Right atrium auricular region (tissue), 2 donors: ENCODE measurements around the gene LARGE2. TPM values are rescaled to one million over a fixed set of nuclear protein-coding genes. Genes with fewer than 3 reads are reported as not detected.

Experiments used
- DNase-seq: peaks from one replicate; pipeline ENCODE4 v3.0.0-alpha.2; 2019; ENCODE audit warnings: low spot score
- H3K27ac ChIP-seq, 2 donors: fragments of 200-600 bp; sonication (generic); 1 replicate in 1 of 2; 2 replicates in 1 of 2; pipeline ENCODE4 v1.5.1; 2016 to 2019
- H3K27me3 ChIP-seq, 2 donors: fragments of 200-600 bp; sonication (generic); one replicate each; pipeline versions ENCODE4 v1.5.1 to v1.6.0; 2017 to 2019
- H3K36me3 ChIP-seq: fragments of 200-600 bp; sonication (generic); one replicate; pipeline ENCODE4 v1.5.1; 2016
- H3K4me1 ChIP-seq, 2 donors: fragments of 200-600 bp; sonication (generic); one replicate each; pipeline versions ENCODE4 v1.5.1 to v1.6.0; 2017 to 2019
- H3K4me3 ChIP-seq, 2 donors: fragments of 200-600 bp; sonication (generic); 1 replicate in 1 of 2; 2 replicates in 1 of 2; pipeline ENCODE4 v1.5.1; 2017 to 2019; ENCODE audit warnings: mild to moderate bottlenecking in 1 of 2, moderate library complexity in 1 of 2
- H3K9me3 ChIP-seq, 2 donors: fragments of 200-600 bp; sonication (generic); one replicate each; pipeline ENCODE4 v1.5.1; 2019
- total RNA-seq, 2 donors: library from RNA; depleted of rRNA; stranded (reverse); fragments of >200 nt; gene quantifications; one replicate each; pipeline ENCODE4 v1.1.0, GENCODE V29; 2016
- TF ChIP-seq, protein P1 (sequence below), 2 donors: fragments of 200-600 bp; sonication (generic); IDR thresholded peaks; one replicate each; pipeline ENCODE4 v1.5.1; 2019; ENCODE audit warnings: antibody characterized with exemption in 2 of 2

The LARGE2 gene
- total RNA-seq, 2 donors from 2014 or later, result 0.51 TPM; not detected in 1

- no peak for DNase-seq
- Histone ChIP-seq H3K27me3 (peaks cover 5 to 13% of the 10 kb centered on the region in 2 donors), H3K4me1 (peaks cover 0 to 45% of the 10 kb centered on the region in 2 donors), H3K9me3 (no peaks in the 10 kb centered on the region), H3K27ac (no peak overlapping the region), H3K4me3 (no peak overlapping the region), H3K36me3 (peaks cover 11% of the 10 kb centered on the region)
- TF ChIP-seq, protein P1, sequence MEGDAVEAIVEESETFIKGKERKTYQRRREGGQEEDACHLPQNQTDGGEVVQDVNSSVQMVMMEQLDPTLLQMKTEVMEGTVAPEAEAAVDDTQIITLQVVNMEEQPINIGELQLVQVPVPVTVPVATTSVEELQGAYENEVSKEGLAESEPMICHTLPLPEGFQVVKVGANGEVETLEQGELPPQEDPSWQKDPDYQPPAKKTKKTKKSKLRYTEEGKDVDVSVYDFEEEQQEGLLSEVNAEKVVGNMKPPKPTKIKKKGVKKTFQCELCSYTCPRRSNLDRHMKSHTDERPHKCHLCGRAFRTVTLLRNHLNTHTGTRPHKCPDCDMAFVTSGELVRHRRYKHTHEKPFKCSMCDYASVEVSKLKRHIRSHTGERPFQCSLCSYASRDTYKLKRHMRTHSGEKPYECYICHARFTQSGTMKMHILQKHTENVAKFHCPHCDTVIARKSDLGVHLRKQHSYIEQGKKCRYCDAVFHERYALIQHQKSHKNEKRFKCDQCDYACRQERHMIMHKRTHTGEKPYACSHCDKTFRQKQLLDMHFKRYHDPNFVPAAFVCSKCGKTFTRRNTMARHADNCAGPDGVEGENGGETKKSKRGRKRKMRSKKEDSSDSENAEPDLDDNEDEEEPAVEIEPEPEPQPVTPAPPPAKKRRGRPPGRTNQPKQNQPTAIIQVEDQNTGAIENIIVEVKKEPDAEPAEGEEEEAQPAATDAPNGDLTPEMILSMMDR (IDR thresholded peaks at IDR 0.05), result no peak
Measured at GRCh38 chr11:45919806-45920530, 2.5 kb upstream of the LARGE2 start.

- Histone ChIP-seq H3K27me3 (peaks cover 5 to 13% of the 10 kb centered on the region in 2 donors), H3K4me3 (no peak overlapping the region), H3K36me3 (peaks cover 4% of the 10 kb centered on the region), H3K4me1 (peaks cover 0 to 45% of the 10 kb centered on the region in 2 donors), H3K27ac (no peak overlapping the region), H3K9me3 (no peaks in the 10 kb centered on the region)
- TF ChIP-seq, protein P1 (IDR thresholded peaks at IDR 0.05), result no peak
- DNase-seq, result no peak
Measured at GRCh38 chr11:45920531-45921477, 1.7 kb upstream of the LARGE2 start.

DNA sequence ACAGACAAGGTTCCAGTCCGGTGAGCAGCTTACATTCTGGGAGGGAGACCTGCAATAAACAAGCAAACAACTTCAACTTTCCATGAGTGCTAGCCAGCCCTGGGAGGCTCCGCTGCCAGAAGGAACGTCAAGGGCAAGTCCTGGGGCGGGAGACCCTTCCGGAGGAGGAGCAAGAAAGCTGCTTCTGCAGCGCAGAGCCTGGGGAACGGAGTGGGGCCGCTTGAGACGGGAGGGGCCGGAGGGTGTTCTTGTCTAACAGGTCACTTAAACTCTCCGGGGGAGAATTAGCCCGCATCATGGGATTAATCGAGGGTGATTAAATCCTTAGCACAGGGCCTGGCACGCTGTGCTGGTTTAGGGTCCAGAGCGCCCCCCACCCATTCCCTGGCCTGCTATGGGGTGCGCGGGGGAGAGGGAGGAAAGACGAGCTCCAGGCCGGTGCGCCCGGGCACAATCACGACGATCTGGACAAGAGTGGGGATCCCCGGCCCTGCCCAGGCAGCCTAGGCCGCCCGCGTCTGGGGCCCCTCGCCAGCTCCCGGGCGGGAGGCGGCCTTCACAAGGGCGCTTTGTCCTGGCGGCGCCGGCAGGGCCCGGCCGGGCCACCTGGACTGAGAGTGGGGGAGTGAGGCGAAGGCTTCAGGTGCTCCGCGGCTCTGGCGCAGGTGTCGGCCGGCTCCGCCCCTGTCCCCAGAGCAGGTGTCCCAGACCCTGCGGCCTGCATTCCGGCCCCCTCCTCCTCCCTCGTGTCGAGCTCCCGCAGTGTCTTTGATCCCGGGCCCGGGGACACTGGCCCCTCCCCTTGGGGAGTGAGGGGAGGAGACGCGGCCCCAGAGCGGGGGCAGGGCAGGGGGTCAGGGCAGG lies 663 bp upstream of the LARGE2 start:
- peaks cover 5 to 13% of the 10 kb centered on the region in 2 donors for H3K27me3 ChIP-seq
- peak overlapping the region; percentile 37 to 42 for H3K4me3 ChIP-seq
- no peak overlapping the region for H3K27ac ChIP-seq
- H3K4me1 ChIP-seq, result peaks cover 0 to 36% of the 10 kb centered on the region in 2 donors
- H3K36me3 ChIP-seq, result no peaks in the 10 kb centered on the region
- TF ChIP-seq, protein P1 (IDR thresholded peaks at IDR 0.05), result no peak
- no peak for DNase-seq
- no peaks in the 10 kb centered on the region for H3K9me3 ChIP-seq

DNA sequence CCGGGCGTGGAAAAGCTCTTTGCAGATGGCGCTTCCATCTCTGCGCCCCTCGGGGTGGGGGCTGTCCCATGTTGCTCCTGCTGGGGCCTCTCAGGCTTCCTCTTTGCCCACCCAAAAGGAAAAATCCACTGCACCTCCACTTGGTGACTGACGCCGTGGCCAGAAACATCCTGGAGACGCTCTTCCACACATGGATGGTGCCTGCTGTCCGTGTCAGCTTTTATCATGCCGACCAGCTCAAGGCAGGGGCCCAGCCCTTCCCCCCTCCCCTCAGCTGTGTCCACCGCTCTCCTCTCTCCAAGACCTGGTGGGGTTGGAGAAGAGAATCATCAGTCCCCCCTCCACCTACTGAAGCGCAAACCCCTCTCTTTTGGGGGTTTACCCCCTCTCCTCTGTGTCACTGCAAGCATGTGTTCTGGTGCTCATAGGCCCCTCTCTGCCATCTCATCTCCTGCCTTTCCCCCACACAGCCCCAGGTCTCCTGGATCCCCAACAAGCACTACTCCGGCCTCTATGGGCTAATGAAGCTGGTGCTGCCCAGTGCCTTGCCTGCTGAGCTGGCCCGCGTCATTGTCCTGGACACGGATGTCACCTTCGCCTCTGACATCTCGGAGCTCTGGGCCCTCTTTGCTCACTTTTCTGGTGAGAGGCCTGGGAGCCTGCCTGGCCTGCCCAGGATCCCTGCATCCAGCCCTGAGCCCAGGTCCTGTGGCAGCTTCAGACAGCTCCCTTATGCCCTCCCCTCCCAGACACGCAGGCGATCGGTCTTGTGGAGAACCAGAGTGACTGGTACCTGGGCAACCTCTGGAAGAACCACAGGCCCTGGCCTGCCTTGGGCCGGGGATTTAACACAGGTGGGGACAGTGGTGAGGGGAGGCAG lies 1.8 kb downstream of the LARGE2 start:
- Histone ChIP-seq H3K27me3 (peaks cover 5 to 13% of the 10 kb centered on the region in 2 donors), H3K36me3 (no peaks in the 10 kb centered on the region), H3K4me1 (peaks cover 0 to 25% of the 10 kb centered on the region in 2 donors), H3K9me3 (no peaks in the 10 kb centered on the region), H3K4me3 (no peak overlapping the region), H3K27ac (no peak overlapping the region)
- DNase-seq, result no peak
- TF ChIP-seq, protein P1 (IDR thresholded peaks at IDR 0.05), result no peak
